D721Med (cell line): ENCODE data around the gene C18orf32.

ENCODE experiments used
- DNase-seq: peaks from one replicate; pipeline ENCODE4 v3.0.0; 2011; ENCODE audit warnings: low spot score; ENCODE audit not compliant: insufficient read length
- FAIRE-seq: peaks from 2 replicates; lab custom pipeline; 2011; peaks lifted over from hg19 to GRCh38; lab: Jason Lieb, UNC
- CTCF ChIP-seq: IDR thresholded peaks from 2 replicates; pipeline ENCODE4 v1.5.1; 2012; ENCODE audit warnings: mild to moderate bottlenecking, control low read depth; ENCODE audit not compliant: insufficient read depth; ENCODE audit errors: missing control alignments

C18orf32 gene

GRCh38 chr18:49467019-49467563, 19.9 kb downstream of the C18orf32 start:
- no peak for FAIRE-seq
- no peak for TF ChIP-seq CTCF
- no peak for DNase-seq

- no peak for DNase-seq
- FAIRE-seq, result no peak
- TF ChIP-seq CTCF, result peak; percentile 22
These were observed 22.1 kb downstream of the C18orf32 start for GRCh38 chr18:49464718-49465598.

GRCh38 chr18:49461602-49461977, 25.4 kb downstream of the C18orf32 start:
- no peak for DNase-seq
- no peak for FAIRE-seq
- no peak for TF ChIP-seq CTCF

- no peak for DNase-seq
- no peak for TF ChIP-seq CTCF
- peak; percentile 87 for FAIRE-seq
These were observed 25.9 kb downstream of the C18orf32 start for GRCh38 chr18:49460976-49461601.

GRCh38 chr18:49459404-49460171, 27.4 kb downstream of the C18orf32 start:
- DNase-seq (no peak), FAIRE-seq (no peak)
- no peak for TF ChIP-seq CTCF

- no peak for TF ChIP-seq CTCF
- FAIRE-seq (peak; percentile 89), DNase-seq (peak; percentile 78)
These were observed 29.4 kb downstream of the C18orf32 start for GRCh38 chr18:49457616-49458015.
